Suprapubic skin (tissue), 3 donors: ENCODE data around the gene ZC3H8.

Experiments used
- EP300 ChIP-seq: sonication (generic); formaldehyde crosslinking; IDR thresholded peaks from one replicate; pipeline ENCODE4 v1.6.1; 2017; ENCODE audit warnings: antibody characterized with exemption
- TF ChIP-seq, protein P1 (sequence below), 2 donors: fragments of 200-600 bp in 1 of 2; fragments of 450-650 bp in 1 of 2; sonication (generic) in 1 of 2; IDR thresholded peaks; one replicate each; pipeline ENCODE4 v1.5.1; 2016 to 2019; ENCODE audit warnings: antibody characterized with exemption in 2 of 2, mild to moderate bottlenecking in 1 of 2, moderate library complexity in 1 of 2

- TF ChIP-seq, protein P1, sequence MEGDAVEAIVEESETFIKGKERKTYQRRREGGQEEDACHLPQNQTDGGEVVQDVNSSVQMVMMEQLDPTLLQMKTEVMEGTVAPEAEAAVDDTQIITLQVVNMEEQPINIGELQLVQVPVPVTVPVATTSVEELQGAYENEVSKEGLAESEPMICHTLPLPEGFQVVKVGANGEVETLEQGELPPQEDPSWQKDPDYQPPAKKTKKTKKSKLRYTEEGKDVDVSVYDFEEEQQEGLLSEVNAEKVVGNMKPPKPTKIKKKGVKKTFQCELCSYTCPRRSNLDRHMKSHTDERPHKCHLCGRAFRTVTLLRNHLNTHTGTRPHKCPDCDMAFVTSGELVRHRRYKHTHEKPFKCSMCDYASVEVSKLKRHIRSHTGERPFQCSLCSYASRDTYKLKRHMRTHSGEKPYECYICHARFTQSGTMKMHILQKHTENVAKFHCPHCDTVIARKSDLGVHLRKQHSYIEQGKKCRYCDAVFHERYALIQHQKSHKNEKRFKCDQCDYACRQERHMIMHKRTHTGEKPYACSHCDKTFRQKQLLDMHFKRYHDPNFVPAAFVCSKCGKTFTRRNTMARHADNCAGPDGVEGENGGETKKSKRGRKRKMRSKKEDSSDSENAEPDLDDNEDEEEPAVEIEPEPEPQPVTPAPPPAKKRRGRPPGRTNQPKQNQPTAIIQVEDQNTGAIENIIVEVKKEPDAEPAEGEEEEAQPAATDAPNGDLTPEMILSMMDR (IDR thresholded peaks at IDR 0.05): no peak
- TF ChIP-seq EP300: no peak
Observed at GRCh38 chr2:112175333-112175732, 79.5 kb downstream of the ZC3H8 start.
